NB4 (cell line): ENCODE results near the gene USP24.
A peak's percentile ranks its signal among the peaks of the same experiment; 100 is the strongest.

Experiments
- DNase-seq: peaks from one replicate; pipeline ENCODE4 v3.0.0; 2010; ENCODE audit warnings: low read depth
- H3K4me3 ChIP-seq: one replicate; pipeline ENCODE4 v1.5.1; 2011; ENCODE audit warnings: mild to moderate bottlenecking, low read depth, low read length, moderate library complexity
- CTCF ChIP-seq: IDR thresholded peaks from one replicate; pipeline ENCODE4 v1.5.1; 2012; ENCODE audit warnings: low read depth, low read length
- MAX ChIP-seq: IDR thresholded peaks from 2 replicates; pipeline ENCODE4 v1.6.1; 2011; ENCODE audit warnings: low read depth, low read length
- MYC ChIP-seq: IDR thresholded peaks from 2 replicates; pipeline ENCODE4 v1.6.1; 2011; ENCODE audit warnings: low read depth, low read length
- POLR2A ChIP-seq: IDR thresholded peaks from 2 replicates; pipeline ENCODE4 v1.6.1; 2011; ENCODE audit warnings: mild to moderate bottlenecking; ENCODE audit not compliant: insufficient read length; ENCODE audit errors: extremely low read depth

The USP24 gene

GRCh38 chr1:55184859-55185258 lies 30.3 kb downstream of the USP24 start:
- DNase-seq, result no peak
- H3K4me3 ChIP-seq, result no peak overlapping the region
- TF ChIP-seq MYC, result no peak

GRCh38 chr1:55181666-55182065 lies 33.5 kb downstream of the USP24 start:
- no peak overlapping the region for H3K4me3 ChIP-seq
- DNase-seq, result no peak
- no peak for TF ChIP-seq CTCF
- no peak for TF ChIP-seq POLR2A
- TF ChIP-seq MYC, result no peak
- TF ChIP-seq MAX, result no peak

- peak; percentile 30 for DNase-seq
- TF ChIP-seq MAX (no peak), MYC (no peak), CTCF (no peak), POLR2A (no peak)
- H3K4me3 ChIP-seq, result no peak overlapping the region
Measured at GRCh38 chr1:55180075-55180670, 35.0 kb downstream of the USP24 start.

GRCh38 chr1:55179177-55179835 lies 35.9 kb downstream of the USP24 start:
- DNase-seq, result peak; percentile 77
- TF ChIP-seq MAX, result no peak
- TF ChIP-seq MYC, result no peak
- TF ChIP-seq POLR2A, result no peak
- no peak for TF ChIP-seq CTCF
- H3K4me3 ChIP-seq, result no peak overlapping the region

GRCh38 chr1:55172687-55173086 lies 42.5 kb downstream of the USP24 start:
- H3K4me3 ChIP-seq, result no peak overlapping the region
- DNase-seq, result no peak
- TF ChIP-seq POLR2A, result no peak
- TF ChIP-seq MYC, result no peak
- no peak for TF ChIP-seq CTCF
- TF ChIP-seq MAX, result no peak

GRCh38 chr1:55172272-55172671 lies 42.9 kb downstream of the USP24 start:
- DNase-seq, result no peak
- no peak overlapping the region for H3K4me3 ChIP-seq
- no peak for TF ChIP-seq POLR2A
- TF ChIP-seq MAX, result no peak
- TF ChIP-seq MYC, result no peak
- no peak for TF ChIP-seq CTCF
